SU-DHL-6 (cell line): Measurements from ENCODE around the gene MTX1.
"Not testable (repeated sequence)": the region's sequence is repeated elsewhere in the genome, so short reads cannot be mapped to it uniquely, and the experiment has no call there.

Experiments
- H2AFZ ChIP-seq: fragments of 200-600 bp; sonication (generic); 2 replicates; pipeline ENCODE4 v1.6.1; 2014; ENCODE audit warnings: low read depth, mild to moderate bottlenecking, moderate library complexity, mixed read lengths, antibody characterized with exemption, low read length; ENCODE audit not compliant: severe bottlenecking
- H3F3A ChIP-seq: fragments of 200-600 bp; shearing (Covaris generic); 2 replicates; pipeline ENCODE4 v1.6.0; 2016; ENCODE audit warnings: antibody characterized with exemption, mild to moderate bottlenecking; ENCODE audit not compliant: insufficient read depth
- H3K27ac ChIP-seq: fragments of 200-600 bp; sonication (generic); 2 replicates; pipeline ENCODE4 v1.5.1; 2016; ENCODE audit warnings: low read depth, mild to moderate bottlenecking, low read length, moderate library complexity, mixed read lengths
- H3K27me3 ChIP-seq: fragments of 200-600 bp; sonication (generic), shearing (Covaris generic); 2 replicates; pipeline ENCODE4 v1.6.0; 2014; ENCODE audit warnings: mild to moderate bottlenecking, low read length
- H3K36me3 ChIP-seq: fragments of 200-600 bp; sonication (generic); 2 replicates; pipeline ENCODE4 v1.6.1; 2014; ENCODE audit warnings: mild to moderate bottlenecking, low read length, mixed read lengths
- H3K4me2 ChIP-seq: fragments of 300-600, 200-600 bp; shearing (Covaris generic), sonication (generic); 2 replicates; pipeline ENCODE4 v1.6.0; 2014; ENCODE audit warnings: low read length, low read depth, mild to moderate bottlenecking; ENCODE audit not compliant: poor library complexity, severe bottlenecking
- H3K4me3 ChIP-seq: fragments of 200-600 bp; sonication (generic); 2 replicates; pipeline ENCODE4 v1.5.1; 2014; ENCODE audit warnings: antibody characterized with exemption, low read length, mild to moderate bottlenecking, mixed read lengths; ENCODE audit not compliant: insufficient read depth, poor library complexity, severe bottlenecking
- H3K79me2 ChIP-seq: fragments of 200-600 bp; sonication (generic); 2 replicates; pipeline ENCODE4 v1.6.1; 2014; ENCODE audit warnings: mild to moderate bottlenecking, low read length, moderate library complexity; ENCODE audit not compliant: insufficient read depth
- H3K9ac ChIP-seq: fragments of 200-600 bp; sonication (generic); 2 replicates; pipeline ENCODE4 v1.7.0; 2014; ENCODE audit warnings: mild to moderate bottlenecking, low read length
- H3K9me2 ChIP-seq: fragments of 200-600 bp; sonication (generic); replicated peaks from 2 replicates; pipeline ENCODE4 v1.6.1; 2014; ENCODE audit warnings: low read length; ENCODE audit not compliant: insufficient read depth
- H3K9me3 ChIP-seq: fragments of 200-600 bp; sonication (generic); 2 replicates; pipeline ENCODE4 v1.6.1; 2014; ENCODE audit warnings: low read length, mixed read lengths; ENCODE audit not compliant: insufficient read depth
- H4K20me1 ChIP-seq: fragments of 200-600 bp; sonication (generic); 2 replicates; pipeline ENCODE4 v1.6.1; 2014; ENCODE audit warnings: low read depth, mild to moderate bottlenecking, antibody characterized with exemption, low read length, moderate library complexity, mixed read lengths
- CTCF ChIP-seq: fragments of 200-600 bp; sonication (generic); IDR thresholded peaks from one replicate; pipeline ENCODE4 v1.5.1; 2017; ENCODE audit warnings: antibody characterized with exemption, mild to moderate bottlenecking, low read length, moderate library complexity; ENCODE audit not compliant: insufficient read depth, poor library complexity, severe bottlenecking
- EZH2phosphoT487 ChIP-seq: fragments of 200-600 bp; sonication (generic), shearing (Covaris generic); conservative IDR thresholded peaks from 2 replicates; pipeline ENCODE4 v1.6.1; 2018; ENCODE audit warnings: mild to moderate bottlenecking, antibody characterized with exemption, low read length, moderate library complexity, mixed read lengths

MTX1 gene

GRCh38 chr1:155192346-155193274, 15.9 kb upstream of the MTX1 start:
- Histone ChIP-seq H3K4me3 (peak overlapping the region; percentile 11), H3K27me3 (no peaks in the 10 kb centered on the region), H3K36me3 (no peaks in the 10 kb centered on the region), H3K9ac (peak overlapping the region; percentile 39; the same call in 1 of the 2 replicates), H3K27ac (no peak overlapping the region), H4K20me1 (no peaks in the 10 kb centered on the region), H3K9me3 (no peaks in the 10 kb centered on the region), H3K9me2 (no peaks in the 10 kb centered on the region), H3F3A (no peaks in the 10 kb centered on the region), H3K79me2 (no peaks in the 10 kb centered on the region), H3K4me2 (peak overlapping the region; percentile 52), H2AFZ (no peak overlapping the region)
- TF ChIP-seq EZH2phosphoT487 (no peak), CTCF (no peak)

GRCh38 chr1:155193275-155193990, 15.1 kb upstream of the MTX1 start:
- Histone ChIP-seq H3K9me2 (no peaks in the 10 kb centered on the region), H3K27ac (no peak overlapping the region), H2AFZ (peak overlapping the region; percentile 77), H3K4me3 (peak overlapping the region; percentile 11), H3K9ac (peak overlapping the region; percentile 39; the same call in 1 of the 2 replicates), H3K27me3 (no peaks in the 10 kb centered on the region), H4K20me1 (no peaks in the 10 kb centered on the region), H3K36me3 (no peaks in the 10 kb centered on the region), H3K9me3 (no peaks in the 10 kb centered on the region), H3F3A (no peaks in the 10 kb centered on the region), H3K4me2 (peak overlapping the region; percentile 52), H3K79me2 (no peaks in the 10 kb centered on the region)
- peak; percentile 97 for TF ChIP-seq CTCF
- TF ChIP-seq EZH2phosphoT487: no peak

- not testable (repeated sequence) for H3K27me3 ChIP-seq, H3K27ac ChIP-seq
- peak overlapping the region; percentile 39 for H3K9ac ChIP-seq
Measured at GRCh38 chr1:155193991-155194240, 14.6 kb upstream of the MTX1 start.

More at GRCh38 chr1:155193991-155194240, 14.6 kb upstream of the MTX1 start:
- H3K9me2 ChIP-seq, H3F3A ChIP-seq, H3K79me2 ChIP-seq, H3K36me3 ChIP-seq, H4K20me1 ChIP-seq, H3K9me3 ChIP-seq: not testable (repeated sequence)
- peak overlapping the region; percentile 52 for H3K4me2 ChIP-seq
- peak overlapping the region; percentile 11 for H3K4me3 ChIP-seq
- peak overlapping the region; percentile 77 for H2AFZ ChIP-seq
